RWPE2 (cell line): ENCODE data around the gene COL4A1.

ENCODE experiments used
- ATAC-seq: fragments of 200-7000 bp; cut with Tn5 transposase; 3 replicates; pipeline ENCODE4 v1.9.1; 2021; ENCODE audit warnings: low read depth
- DNase-seq: peaks from one replicate; pipeline ENCODE4 v3.0.0-alpha.2; 2020; ENCODE audit warnings: low spot score
- H3K27ac ChIP-seq: fragments of 450-650 bp; 2 replicates; pipeline ENCODE4 v1.5.1; 2017; ENCODE audit warnings: mild to moderate bottlenecking; ENCODE audit not compliant: poor library complexity, severe bottlenecking
- H3K27me3 ChIP-seq: fragments of 250-450 bp; sonication (Bioruptor Pico); 2 replicates; pipeline ENCODE4 v1.5.1; 2021; ENCODE audit warnings: mild to moderate bottlenecking, moderate library complexity; ENCODE audit not compliant: insufficient read depth, poor library complexity, severe bottlenecking
- H3K36me3 ChIP-seq: fragments of 250-450 bp; sonication (Bioruptor Pico); 2 replicates; pipeline ENCODE4 v1.5.1; 2020; ENCODE audit warnings: low read depth, mild to moderate bottlenecking, moderate library complexity
- H3K4me1 ChIP-seq: fragments of 250-450 bp; sonication (Bioruptor Pico); 2 replicates; pipeline ENCODE4 v1.5.1; 2021; ENCODE audit warnings: mild to moderate bottlenecking, moderate library complexity; ENCODE audit not compliant: insufficient read depth, poor library complexity, severe bottlenecking
- H3K4me3 ChIP-seq: fragments of 250-450 bp; sonication (Bioruptor Pico); 2 replicates; pipeline ENCODE4 v1.5.1; 2021; ENCODE audit warnings: mild to moderate bottlenecking, moderate library complexity; ENCODE audit not compliant: severe bottlenecking
- H3K9me3 ChIP-seq: fragments of 250-450 bp; sonication (Bioruptor Pico); 2 replicates; pipeline ENCODE4 v1.5.1; 2021; ENCODE audit warnings: mild to moderate bottlenecking, moderate library complexity; ENCODE audit not compliant: severe bottlenecking
- CTCF ChIP-seq: fragments of 450-650 bp; IDR thresholded peaks from one replicate; pipeline ENCODE4 v1.5.1; 2017; ENCODE audit warnings: mild to moderate bottlenecking, moderate library complexity; ENCODE audit not compliant: poor library complexity, severe bottlenecking

Gene COL4A1

GRCh38 chr13:110170882-110171281, 136.1 kb downstream of the COL4A1 start:
- Histone ChIP-seq H3K36me3 (peaks cover 79% of the 10 kb centered on the region), H3K9me3 (no peaks in the 10 kb centered on the region), H3K27me3 (no peaks in the 10 kb centered on the region), H3K4me1 (no peaks in the 10 kb centered on the region), H3K27ac (no peak overlapping the region), H3K4me3 (no peak overlapping the region)
- no peak for TF ChIP-seq CTCF
- DNase-seq (no peak), ATAC-seq (no peak)

DNA sequence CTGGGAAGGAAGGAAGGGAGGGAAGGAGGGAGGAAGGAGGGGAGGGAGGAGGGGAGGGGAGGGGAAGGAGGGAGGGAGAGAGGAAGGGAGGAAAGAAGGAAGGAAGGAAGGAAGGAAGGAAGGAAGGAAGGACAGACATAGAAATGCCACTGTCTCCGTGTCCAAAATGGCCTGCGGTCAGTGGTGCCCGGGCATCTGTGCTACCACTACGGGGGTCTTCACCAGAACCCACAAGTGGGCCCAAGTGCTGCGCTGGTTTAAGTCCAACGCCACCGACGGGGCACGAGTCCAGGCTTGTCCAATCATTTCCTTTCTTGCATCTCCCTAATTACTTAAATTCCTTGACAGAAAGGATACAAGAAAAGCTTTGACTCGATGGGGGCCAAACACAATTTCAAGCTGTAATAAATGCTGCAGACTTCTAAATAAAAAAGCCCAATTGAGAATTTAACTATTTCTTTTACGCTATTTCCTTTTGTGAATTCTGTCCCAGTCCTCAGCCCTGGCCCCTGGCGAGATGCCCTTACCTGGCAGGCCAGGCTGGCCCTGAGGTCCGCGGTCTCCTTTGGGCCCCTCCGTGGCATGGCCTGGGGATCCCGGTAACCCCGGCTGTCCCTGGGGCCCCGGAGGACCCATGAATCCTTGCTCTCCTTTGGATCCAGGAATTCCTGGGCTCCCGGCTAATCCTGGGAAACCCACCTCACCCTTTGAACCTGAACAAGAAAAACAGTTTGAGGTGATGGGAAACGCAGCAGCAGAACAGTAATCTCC, 136.8 kb downstream of the COL4A1 start:
- H3K36me3 ChIP-seq = peaks cover 82% of the 10 kb centered on the region
- no peaks in the 10 kb centered on the region for H3K27me3 ChIP-seq
- H3K4me3 ChIP-seq = no peak overlapping the region
- no peak for DNase-seq
- ATAC-seq = no peak
- TF ChIP-seq CTCF = no peak
- no peaks in the 10 kb centered on the region for H3K4me1 ChIP-seq
- H3K9me3 ChIP-seq = no peaks in the 10 kb centered on the region
- no peak overlapping the region for H3K27ac ChIP-seq

- no peak for ATAC-seq
- no peaks in the 10 kb centered on the region for H3K9me3 ChIP-seq
- no peaks in the 10 kb centered on the region for H3K4me1 ChIP-seq
- no peaks in the 10 kb centered on the region for H3K27me3 ChIP-seq
- no peak for DNase-seq
- H3K36me3 ChIP-seq = peaks cover 80% of the 10 kb centered on the region
- H3K27ac ChIP-seq = no peak overlapping the region
- H3K4me3 ChIP-seq = no peak overlapping the region
- TF ChIP-seq CTCF = no peak
Measured at GRCh38 chr13:110168999-110169933, 137.7 kb downstream of the COL4A1 start.

DNA sequence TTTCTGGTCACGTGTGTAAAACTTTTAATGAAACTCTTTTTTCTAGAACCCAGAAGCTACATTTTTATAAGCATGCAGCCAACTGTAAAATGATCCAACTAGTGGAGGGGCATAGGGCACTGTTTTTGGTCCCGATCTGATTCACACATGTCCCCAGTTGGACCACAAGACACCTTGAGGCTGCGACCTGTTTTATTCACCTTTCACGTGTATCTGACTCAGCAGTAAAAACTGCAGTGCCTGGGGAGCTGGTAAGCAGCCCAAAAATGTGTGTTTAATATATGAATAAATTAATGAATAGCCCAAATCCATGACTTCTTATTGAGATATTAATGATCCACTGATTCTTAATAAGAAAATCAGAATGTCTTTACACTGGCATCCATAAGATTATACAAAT, 140.4 kb downstream of the COL4A1 start:
- Histone ChIP-seq H3K27ac (no peak overlapping the region), H3K4me1 (no peaks in the 10 kb centered on the region), H3K27me3 (no peaks in the 10 kb centered on the region), H3K4me3 (no peak overlapping the region), H3K9me3 (no peaks in the 10 kb centered on the region), H3K36me3 (peaks cover 77% of the 10 kb centered on the region)
- DNase-seq = no peak
- ATAC-seq = no peak
- TF ChIP-seq CTCF = no peak
